Gastrocnemius medialis (tissue), 4 donors: ENCODE data around the gene DENND1A.

ENCODE experiments used
- POLR2A ChIP-seq, 2 donors: fragments of 450-650 bp; IDR thresholded peaks; one replicate each; pipeline ENCODE4 v1.6.1; 2017; ENCODE audit warnings: antibody characterized with exemption in 2 of 2, mild to moderate bottlenecking in 2 of 2, moderate library complexity in 2 of 2
- TF ChIP-seq, protein P1 (sequence below), 5 experiments: fragments of 450-650 bp in 3 of 5; fragments of 200-600 bp in 2 of 5; sonication (generic) in 2 of 5; IDR thresholded peaks in 4 of 5; conservative IDR thresholded peaks in 1 of 5; 1 replicate in 4 of 5; 2 replicates in 1 of 5; pipeline ENCODE4 v1.5.1; 2016 to 2019; ENCODE audit warnings: antibody characterized with exemption in 5 of 5, mild to moderate bottlenecking in 3 of 5, moderate library complexity in 3 of 5

DNA sequence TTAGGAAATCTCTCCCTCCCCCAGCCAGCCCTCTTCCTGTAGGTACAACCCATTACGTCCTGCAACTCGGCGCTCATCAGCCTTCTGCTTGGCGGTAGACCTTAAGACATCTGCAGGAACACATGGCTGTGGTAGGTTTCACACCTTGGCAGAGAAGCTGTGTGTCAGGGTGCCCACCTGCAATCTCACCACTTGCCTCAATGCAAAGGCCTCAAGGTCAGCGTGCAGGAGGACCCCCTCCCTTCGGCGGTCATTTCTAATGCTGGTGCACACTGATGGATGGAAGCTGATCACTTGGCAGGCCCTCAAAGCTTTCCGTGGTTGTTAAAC, 506.6 kb downstream of the DENND1A start:
- no peak for TF ChIP-seq POLR2A (IDR thresholded peaks at IDR 0.05)
- TF ChIP-seq, protein P1, sequence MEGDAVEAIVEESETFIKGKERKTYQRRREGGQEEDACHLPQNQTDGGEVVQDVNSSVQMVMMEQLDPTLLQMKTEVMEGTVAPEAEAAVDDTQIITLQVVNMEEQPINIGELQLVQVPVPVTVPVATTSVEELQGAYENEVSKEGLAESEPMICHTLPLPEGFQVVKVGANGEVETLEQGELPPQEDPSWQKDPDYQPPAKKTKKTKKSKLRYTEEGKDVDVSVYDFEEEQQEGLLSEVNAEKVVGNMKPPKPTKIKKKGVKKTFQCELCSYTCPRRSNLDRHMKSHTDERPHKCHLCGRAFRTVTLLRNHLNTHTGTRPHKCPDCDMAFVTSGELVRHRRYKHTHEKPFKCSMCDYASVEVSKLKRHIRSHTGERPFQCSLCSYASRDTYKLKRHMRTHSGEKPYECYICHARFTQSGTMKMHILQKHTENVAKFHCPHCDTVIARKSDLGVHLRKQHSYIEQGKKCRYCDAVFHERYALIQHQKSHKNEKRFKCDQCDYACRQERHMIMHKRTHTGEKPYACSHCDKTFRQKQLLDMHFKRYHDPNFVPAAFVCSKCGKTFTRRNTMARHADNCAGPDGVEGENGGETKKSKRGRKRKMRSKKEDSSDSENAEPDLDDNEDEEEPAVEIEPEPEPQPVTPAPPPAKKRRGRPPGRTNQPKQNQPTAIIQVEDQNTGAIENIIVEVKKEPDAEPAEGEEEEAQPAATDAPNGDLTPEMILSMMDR (IDR thresholded peaks at IDR 0.05 in 4 of 5, conservative IDR thresholded peaks at IDR 0.05 in 1 of 5): no peak
